PC-9 (cell line): ENCODE data around the gene TBX15. TPM values are rescaled to one million over a fixed set of nuclear protein-coding genes. Genes with fewer than 3 reads are reported as not detected.

Source experiments
- BruUV-seq: library from RNA; stranded (reverse); fragments of 400-500 nt; replicated peaks from 2 replicates; lab custom pipeline; 2021; lab: Mats Ljungman, UMichigan
- CTCF ChIA-PET: fragments of 300-600 bp; sonication (Branson Sonifier 250); formaldehyde crosslinking; loops from one replicate; lab custom pipeline; 2022; ENCODE audit warnings: antibody characterized with exemption; lab: Charles Lee
- POLR2A ChIA-PET: fragments of 300-600 bp; sonication (Branson Sonifier 250); formaldehyde crosslinking; loops from one replicate; lab custom pipeline; 2022; ENCODE audit warnings: antibody characterized with exemption; ENCODE audit not compliant: unreplicated experiment; lab: Charles Lee
- DNase-seq, 2 experiments: peaks; one replicate each; pipeline versions ENCODE4 v3.0.0 to v3.0.0-alpha.2; 2015 to 2022; ENCODE audit warnings: mixed read lengths in 1 of 2
- H2AFZ ChIP-seq: fragments of 200-600 bp; sonication (generic); 2 replicates; pipeline ENCODE4 v1.8.1; 2017; ENCODE audit warnings: antibody characterized with exemption
- H3F3A ChIP-seq: fragments of 200-600 bp; sonication (generic); 2 replicates; pipeline ENCODE4 v1.8.1; 2017; ENCODE audit warnings: antibody characterized with exemption, mild to moderate bottlenecking, low read depth; ENCODE audit not compliant: insufficient read depth
- H3K27ac ChIP-seq: fragments of 200-600 bp; sonication (generic); 2 replicates; pipeline ENCODE4 v1.6.1; 2016; ENCODE audit warnings: mixed run types
- H3K27me3 ChIP-seq: fragments of 200-600 bp; sonication (generic); 2 replicates; pipeline ENCODE4 v1.6.1; 2016; ENCODE audit warnings: low read depth, mixed run types; ENCODE audit not compliant: insufficient read depth
- H3K36me3 ChIP-seq: fragments of 200-600 bp; sonication (generic); 2 replicates; pipeline ENCODE4 v1.6.1; 2016; ENCODE audit warnings: low read depth, mixed run types
- H3K4me1 ChIP-seq: fragments of 200-600 bp; sonication (generic); replicated peaks from 2 replicates; pipeline ENCODE4 v1.6.1; 2016; ENCODE audit warnings: mixed run types; ENCODE audit not compliant: insufficient read depth
- H3K4me2 ChIP-seq: fragments of 200-600 bp; sonication (generic); 2 replicates; pipeline ENCODE4 v1.6.1; 2017; ENCODE audit warnings: mixed run types
- H3K4me3 ChIP-seq: fragments of 200-600 bp; sonication (generic); 2 replicates; pipeline ENCODE4 v1.6.1; 2016; ENCODE audit warnings: mixed run types
- H3K79me2 ChIP-seq: fragments of 200-600 bp; sonication (generic); 2 replicates; pipeline ENCODE4 v1.6.1; 2017; ENCODE audit warnings: low read depth, mixed run types
- H3K9me2 ChIP-seq: fragments of 200-600 bp; sonication (generic); 2 replicates; pipeline ENCODE4 v1.8.1; 2017; ENCODE audit warnings: mild to moderate bottlenecking; ENCODE audit not compliant: insufficient read depth
- H3K9me3 ChIP-seq: fragments of 200-600 bp; sonication (generic); 2 replicates; pipeline ENCODE4 v1.8.1; 2016; ENCODE audit warnings: low read depth; ENCODE audit not compliant: insufficient read depth
- H4K20me1 ChIP-seq: fragments of 200-600 bp; sonication (generic); 2 replicates; pipeline ENCODE4 v1.8.1; 2017; ENCODE audit not compliant: insufficient read depth
- EZH2 ChIP-seq: fragments of 200-600 bp; sonication (generic); IDR thresholded peaks from 2 replicates; pipeline ENCODE4 v1.8.0; 2017; ENCODE audit warnings: antibody characterized with exemption, low read depth
- intact Hi-C: fragments of 100-400 bp; cut with micrococcal nuclease; formaldehyde crosslinking; loops from one replicate; pipeline ENCODE4 v1.10.0; 2022; ENCODE audit not compliant: unreplicated experiment
- total RNA-seq: library from RNA; stranded (reverse); gene quantifications from 2 replicates; pipeline ENCODE4 v1.2.3, GENCODE V29; 2021
- TF ChIP-seq, protein P1 (sequence below): fragments of 200-600 bp; sonication (generic); conservative IDR thresholded peaks from 2 replicates; pipeline ENCODE4 v1.6.1; 2017; ENCODE audit warnings: mixed run types, antibody characterized with exemption, mild to moderate bottlenecking, moderate library complexity

TBX15 gene
- total RNA-seq, 1 experiment from 2014 or later: not detected

DNA sequence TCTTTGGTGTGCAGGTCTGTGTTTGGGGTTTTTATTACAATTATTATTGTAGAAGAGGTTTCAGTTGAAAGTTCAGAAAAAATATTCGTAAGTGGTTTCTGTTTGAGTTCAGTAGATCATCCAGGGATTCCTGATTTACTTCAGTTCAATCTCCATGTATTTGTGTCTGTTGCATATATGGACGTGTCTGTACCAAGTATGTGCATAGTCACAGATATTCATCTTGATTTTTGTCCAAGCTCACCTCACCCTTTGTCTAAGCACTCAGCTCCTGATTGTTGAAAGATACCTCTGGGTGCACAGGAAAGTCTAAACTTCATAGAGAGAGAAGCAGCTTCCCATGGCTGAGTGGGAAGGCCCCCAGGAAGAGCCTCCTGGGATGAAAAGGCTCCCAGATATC is 141.7 kb downstream of the TBX15 start:
- no peak overlapping the region for H2AFZ ChIP-seq
- H3K27me3 ChIP-seq: peaks cover 16% of the 10 kb centered on the region; the same call in 1 of the 2 replicates
- H3K4me3 ChIP-seq: no peak overlapping the region
- DNase-seq: peak in 1 of 2 experiments; percentile 28
- no peak overlapping the region for H3K27ac ChIP-seq
- H3F3A ChIP-seq: no peaks in the 10 kb centered on the region
- no peaks in the 10 kb centered on the region for H3K4me1 ChIP-seq
- no peaks in the 10 kb centered on the region for H4K20me1 ChIP-seq
- no peaks in the 10 kb centered on the region for H3K9me2 ChIP-seq
- H3K36me3 ChIP-seq: no peaks in the 10 kb centered on the region
- ChIA-PET CTCF (no interaction called here), POLR2A (no interaction called here)
- BruUV-seq: no TSS peak
- TF ChIP-seq, protein P1, sequence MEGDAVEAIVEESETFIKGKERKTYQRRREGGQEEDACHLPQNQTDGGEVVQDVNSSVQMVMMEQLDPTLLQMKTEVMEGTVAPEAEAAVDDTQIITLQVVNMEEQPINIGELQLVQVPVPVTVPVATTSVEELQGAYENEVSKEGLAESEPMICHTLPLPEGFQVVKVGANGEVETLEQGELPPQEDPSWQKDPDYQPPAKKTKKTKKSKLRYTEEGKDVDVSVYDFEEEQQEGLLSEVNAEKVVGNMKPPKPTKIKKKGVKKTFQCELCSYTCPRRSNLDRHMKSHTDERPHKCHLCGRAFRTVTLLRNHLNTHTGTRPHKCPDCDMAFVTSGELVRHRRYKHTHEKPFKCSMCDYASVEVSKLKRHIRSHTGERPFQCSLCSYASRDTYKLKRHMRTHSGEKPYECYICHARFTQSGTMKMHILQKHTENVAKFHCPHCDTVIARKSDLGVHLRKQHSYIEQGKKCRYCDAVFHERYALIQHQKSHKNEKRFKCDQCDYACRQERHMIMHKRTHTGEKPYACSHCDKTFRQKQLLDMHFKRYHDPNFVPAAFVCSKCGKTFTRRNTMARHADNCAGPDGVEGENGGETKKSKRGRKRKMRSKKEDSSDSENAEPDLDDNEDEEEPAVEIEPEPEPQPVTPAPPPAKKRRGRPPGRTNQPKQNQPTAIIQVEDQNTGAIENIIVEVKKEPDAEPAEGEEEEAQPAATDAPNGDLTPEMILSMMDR: no peak
- TF ChIP-seq EZH2: no peak
- no peaks in the 10 kb centered on the region for H3K79me2 ChIP-seq
- no peak overlapping the region for H3K4me2 ChIP-seq
- no peaks in the 10 kb centered on the region for H3K9me3 ChIP-seq
- intact Hi-C loops: no loop called here

DNA sequence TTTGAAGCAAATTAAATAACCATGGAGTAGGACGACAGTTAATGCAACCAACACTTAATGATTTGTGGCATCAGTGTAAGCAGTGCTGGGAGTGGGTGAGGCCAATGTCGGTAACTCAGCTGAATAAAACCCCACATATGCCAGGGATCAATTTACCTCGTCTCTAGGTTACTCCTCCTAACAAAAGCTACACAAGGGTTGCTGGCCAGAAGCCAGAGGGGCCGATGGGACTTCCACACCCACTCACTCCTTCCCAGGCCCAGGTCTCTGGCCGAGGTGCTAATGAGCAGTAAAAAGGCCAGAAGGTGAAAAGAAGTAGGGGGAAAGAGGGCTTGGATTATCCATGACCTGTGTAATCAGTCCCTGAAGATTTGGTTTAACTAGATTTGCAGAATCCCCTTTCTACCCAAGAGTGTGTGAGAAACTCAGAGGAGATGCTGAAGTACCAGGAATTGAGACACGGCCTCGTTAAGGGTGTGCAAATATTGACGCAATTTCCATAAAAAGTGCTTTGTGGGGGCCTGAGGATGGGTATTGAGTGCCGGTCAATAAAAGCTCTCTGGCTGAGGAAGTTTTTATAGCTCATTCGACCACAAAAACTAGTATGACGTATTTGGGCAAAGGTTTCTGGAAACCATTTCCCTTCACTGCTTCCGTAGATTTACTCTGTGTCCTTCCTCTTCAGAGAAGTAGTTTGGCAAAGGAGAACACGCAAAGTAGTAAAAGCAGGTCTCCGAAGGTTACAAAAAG is 145.5 kb downstream of the TBX15 start:
- Histone ChIP-seq H3K27ac (no peak overlapping the region), H4K20me1 (no peaks in the 10 kb centered on the region), H3K9me2 (no peaks in the 10 kb centered on the region), H3K27me3 (peaks cover 6% of the 10 kb centered on the region; the same call in 1 of the 2 replicates), H3F3A (no peaks in the 10 kb centered on the region), H2AFZ (no peak overlapping the region), H3K79me2 (no peaks in the 10 kb centered on the region), H3K4me1 (no peaks in the 10 kb centered on the region), H3K36me3 (no peaks in the 10 kb centered on the region), H3K9me3 (no peaks in the 10 kb centered on the region), H3K4me3 (no peak overlapping the region), H3K4me2 (no peak overlapping the region)
- BruUV-seq: no TSS peak
- DNase-seq: peak in 1 of 2 experiments; percentile 8
- TF ChIP-seq, protein P1: no peak
- TF ChIP-seq EZH2: no peak
- intact Hi-C loops: no loop called here
- ChIA-PET CTCF (no interaction called here), POLR2A (no interaction called here)

DNA sequence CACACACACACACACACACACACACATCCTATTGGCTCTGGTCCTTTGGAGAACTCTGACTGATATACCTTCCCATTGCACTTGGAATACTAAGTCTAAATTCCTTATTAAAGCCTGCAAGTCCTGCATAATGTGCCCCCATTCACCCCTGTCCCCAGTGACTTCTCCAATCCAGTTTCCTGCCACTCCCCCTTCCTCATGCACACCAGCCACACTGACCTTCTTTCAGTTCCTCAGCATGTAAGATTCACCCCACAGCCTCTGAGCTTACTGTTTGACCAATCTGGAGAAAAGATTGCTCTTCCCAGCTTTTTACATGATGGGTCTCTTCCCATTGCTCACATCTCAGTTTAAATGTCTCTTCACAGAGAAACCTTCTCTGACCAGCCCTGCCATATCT is 146.6 kb downstream of the TBX15 start:
- POLR2A ChIA-PET: interaction anchor here (0.6 kb wide), 1 partner anchor 731 kb away, joined by 3 read pairs; no protein-coding TSS in a partner anchor
- TF ChIP-seq, protein P1: no peak
- no peak for TF ChIP-seq EZH2
- no peaks in the 10 kb centered on the region for H3K9me3 ChIP-seq
- H3K4me1 ChIP-seq: no peaks in the 10 kb centered on the region
- CTCF ChIA-PET: no interaction called here
- H2AFZ ChIP-seq: no peak overlapping the region
- no peaks in the 10 kb centered on the region for H3K36me3 ChIP-seq
- DNase-seq: peak in 1 of 2 experiments; percentile 25
- no peak overlapping the region for H3K27ac ChIP-seq
- intact Hi-C loops: no loop called here
- H3K79me2 ChIP-seq: no peaks in the 10 kb centered on the region
- peaks cover under 1% of the 10 kb centered on the region; the same call in 1 of the 2 replicates for H3K27me3 ChIP-seq
- H3K9me2 ChIP-seq: no peaks in the 10 kb centered on the region
- no peaks in the 10 kb centered on the region for H4K20me1 ChIP-seq
- no TSS peak for BruUV-seq
- H3K4me2 ChIP-seq: no peak overlapping the region
- no peaks in the 10 kb centered on the region for H3F3A ChIP-seq
- no peak overlapping the region for H3K4me3 ChIP-seq

Other genes with a start within 250 kb of the TBX15 start
- gene WARS2, start 152.3 kb upstream of the TBX15 start, total RNA-seq: 17.6 and 24.2 TPM in 2 replicates